ENCODE data around the gene TRIM41.

Gene TRIM41

GRCh38 chr5:181235689-181236366 lies 12.7 kb downstream of the TRIM41 start:
- intact Hi-C loops (cut with micrococcal nuclease), result no loop called here
- H3K4me3 Mint-ChIP-seq, result no peak overlapping the region
- peaks cover 100% of the 10 kb centered on the region for H3K36me3 Mint-ChIP-seq (ENCODE audit: low read depth)
- H3K4me1 Mint-ChIP-seq (ENCODE audit: low read depth), result peaks cover 19% of the 10 kb centered on the region
- H3K27ac Mint-ChIP-seq, result no peak overlapping the region
- no peaks in the 10 kb centered on the region for H3K9me3 Mint-ChIP-seq
- H3K27me3 Mint-ChIP-seq, result no peaks in the 10 kb centered on the region

- Mint-ChIP-seq H3K27me3 (no peaks in the 10 kb centered on the region), H3K4me1 (ENCODE audit: low read depth) (peaks cover 25% of the 10 kb centered on the region), H3K27ac (no peak overlapping the region), H3K9me3 (no peaks in the 10 kb centered on the region), H3K36me3 (ENCODE audit: low read depth) (peaks cover 100% of the 10 kb centered on the region), H3K4me3 (no peak overlapping the region)
- intact Hi-C loops (cut with micrococcal nuclease), result no loop called here
Measured at GRCh38 chr5:181236471-181236870, 13.4 kb downstream of the TRIM41 start.

GRCh38 chr5:181236954-181237641 lies 14.0 kb downstream of the TRIM41 start:
- Mint-ChIP-seq H3K27me3 (no peaks in the 10 kb centered on the region), H3K36me3 (ENCODE audit: low read depth) (peaks cover 100% of the 10 kb centered on the region), H3K27ac (no peak overlapping the region), H3K4me1 (ENCODE audit: low read depth) (peaks cover 31% of the 10 kb centered on the region), H3K9me3 (no peaks in the 10 kb centered on the region), H3K4me3 (no peak overlapping the region)
- intact Hi-C loops (cut with micrococcal nuclease), result no loop called here

- Mint-ChIP-seq H3K4me1 (ENCODE audit: low read depth) (peaks cover 39% of the 10 kb centered on the region), H3K36me3 (ENCODE audit: low read depth) (peaks cover 100% of the 10 kb centered on the region), H3K4me3 (no peak overlapping the region), H3K9me3 (no peaks in the 10 kb centered on the region), H3K27ac (no peak overlapping the region), H3K27me3 (no peaks in the 10 kb centered on the region)
- intact Hi-C loops (cut with micrococcal nuclease), result no loop called here
Measured at GRCh38 chr5:181237729-181238385, 14.8 kb downstream of the TRIM41 start.

GRCh38 chr5:181239062-181239663 lies 16.1 kb downstream of the TRIM41 start:
- intact Hi-C loops (cut with micrococcal nuclease), result no loop called here
- Mint-ChIP-seq H3K4me3 (no peak overlapping the region), H3K27me3 (no peaks in the 10 kb centered on the region), H3K27ac (no peak overlapping the region), H3K9me3 (no peaks in the 10 kb centered on the region), H3K36me3 (ENCODE audit: low read depth) (peaks cover 100% of the 10 kb centered on the region), H3K4me1 (ENCODE audit: low read depth) (peaks cover 32% of the 10 kb centered on the region)

- peaks cover 84% of the 10 kb centered on the region for H3K36me3 Mint-ChIP-seq (ENCODE audit: low read depth)
- no peaks in the 10 kb centered on the region for H3K9me3 Mint-ChIP-seq
- no peaks in the 10 kb centered on the region for H3K27me3 Mint-ChIP-seq
- intact Hi-C loops (cut with micrococcal nuclease), result loop anchor here (5.0 to 10.0 kb wide), 2 partner anchors 379 to 437 kb away; partner anchors contain the start of genes MGAT1 and ZFP62
- H3K4me1 Mint-ChIP-seq (ENCODE audit: low read depth), result peaks cover 48% of the 10 kb centered on the region
- H3K4me3 Mint-ChIP-seq, result peak overlapping the region; percentile 92
- peak overlapping the region; percentile 100 for H3K27ac Mint-ChIP-seq
Measured at GRCh38 chr5:181241393-181241975, 18.4 kb downstream of the TRIM41 start.

- Mint-ChIP-seq H3K36me3 (ENCODE audit: low read depth) (peaks cover 84% of the 10 kb centered on the region), H3K9me3 (no peaks in the 10 kb centered on the region), H3K27ac (peak overlapping the region; percentile 100), H3K4me1 (ENCODE audit: low read depth) (peaks cover 49% of the 10 kb centered on the region), H3K27me3 (no peaks in the 10 kb centered on the region), H3K4me3 (peak overlapping the region; percentile 92)
- intact Hi-C loops (cut with micrococcal nuclease), result loop anchor here (5.0 to 10.0 kb wide), 2 partner anchors 380 to 437 kb away; partner anchors contain the start of genes MGAT1 and ZFP62
Measured at GRCh38 chr5:181242031-181242451, 19.0 kb downstream of the TRIM41 start.

- Mint-ChIP-seq H3K4me1 (ENCODE audit: low read depth) (peaks cover 57% of the 10 kb centered on the region), H3K36me3 (ENCODE audit: low read depth) (peaks cover 84% of the 10 kb centered on the region)
Measured at GRCh38 chr5:181243018-181243563, 20.0 kb downstream of the TRIM41 start.

GRCh38 chr5:181243564-181244343 lies 20.7 kb downstream of the TRIM41 start, which contains the start of gene RACK1:
RACK1 (minus strand) TSS chr5:181243906; CDS start chr5:181243800, 106 bp downstream.
- no peaks in the 10 kb centered on the region for H3K27me3 Mint-ChIP-seq
- peaks cover 80% of the 10 kb centered on the region for H3K36me3 Mint-ChIP-seq (ENCODE audit: low read depth)
- H3K4me3 Mint-ChIP-seq, result peak within 1 kb of the TSS; percentile 96
- intact Hi-C loops (cut with micrococcal nuclease), result loop anchor here (1.0 to 10.0 kb wide), 4 partner anchors 20 to 439 kb away; partner anchors contain the start of genes MGAT1, TRIM41 and ZFP62
- H3K27ac Mint-ChIP-seq, result peak within 1 kb of the TSS; percentile 100
- peaks cover 59% of the 10 kb centered on the region for H3K4me1 Mint-ChIP-seq (ENCODE audit: low read depth)
- no peaks in the 10 kb centered on the region for H3K9me3 Mint-ChIP-seq

More at GRCh38 chr5:181243018-181243563, 20.0 kb downstream of the TRIM41 start:
- H3K4me3 Mint-ChIP-seq, result peak overlapping the region; percentile 92
- H3K27me3 Mint-ChIP-seq, result no peaks in the 10 kb centered on the region
- intact Hi-C loops (cut with micrococcal nuclease), result loop anchor here (5.0 to 10.0 kb wide), 2 partner anchors 381 to 438 kb away; partner anchors contain the start of genes MGAT1 and ZFP62
- H3K9me3 Mint-ChIP-seq, result no peaks in the 10 kb centered on the region
- H3K27ac Mint-ChIP-seq, result peak overlapping the region; percentile 100

DNA sequence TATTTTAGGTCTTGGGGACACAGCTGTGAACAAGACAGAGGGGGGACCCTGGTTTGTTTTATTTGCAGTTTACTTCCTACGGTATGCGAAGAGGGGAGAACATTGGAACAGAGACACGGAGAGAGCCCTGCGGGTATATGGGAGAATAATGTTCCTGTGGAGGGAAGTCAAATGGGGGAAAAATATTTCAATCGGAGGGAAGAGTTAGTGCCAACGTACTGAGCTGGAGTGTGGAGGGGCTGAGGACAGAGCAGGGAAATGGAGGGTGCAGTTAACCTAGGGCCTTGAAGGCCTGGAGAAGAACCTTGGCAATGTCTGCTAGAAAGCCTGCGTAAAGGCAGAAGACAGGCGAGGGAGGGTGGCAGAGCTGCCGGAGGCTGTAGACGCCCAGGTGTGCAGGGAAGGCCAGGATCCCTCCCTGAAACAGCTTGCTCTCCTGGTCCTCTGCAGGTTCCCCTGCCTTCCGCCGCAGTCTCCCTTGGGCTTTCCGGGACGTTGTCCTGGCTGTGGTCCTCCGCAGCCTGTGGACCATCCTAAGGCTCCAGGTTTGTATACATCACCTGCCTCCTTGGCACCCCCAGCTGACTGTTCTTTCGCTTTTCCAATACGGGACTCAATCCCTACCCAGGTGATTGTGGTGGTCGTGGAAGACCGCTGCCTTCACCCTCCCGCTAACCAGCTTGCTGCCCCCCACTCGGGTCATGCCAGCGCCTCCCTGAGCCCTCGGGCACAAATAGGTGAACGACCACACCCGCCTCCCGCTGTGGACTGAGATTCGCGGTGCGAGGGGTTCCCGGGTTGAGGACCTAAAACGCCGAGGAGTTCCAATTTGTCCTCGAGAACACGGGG lies 22.6 kb downstream of the TRIM41 start:
- Mint-ChIP-seq H3K4me3 (peak overlapping the region; percentile 96), H3K27ac (peak overlapping the region; percentile 100), H3K9me3 (no peaks in the 10 kb centered on the region), H3K4me1 (ENCODE audit: low read depth) (peaks cover 75% of the 10 kb centered on the region), H3K36me3 (ENCODE audit: low read depth) (peaks cover 80% of the 10 kb centered on the region), H3K27me3 (no peaks in the 10 kb centered on the region)
- intact Hi-C loops (cut with micrococcal nuclease), result loop anchor here (1.0 to 10.0 kb wide), 2 partner anchors 16 to 441 kb away; partner anchors contain the start of genes MGAT1 and TRIM52

DNA sequence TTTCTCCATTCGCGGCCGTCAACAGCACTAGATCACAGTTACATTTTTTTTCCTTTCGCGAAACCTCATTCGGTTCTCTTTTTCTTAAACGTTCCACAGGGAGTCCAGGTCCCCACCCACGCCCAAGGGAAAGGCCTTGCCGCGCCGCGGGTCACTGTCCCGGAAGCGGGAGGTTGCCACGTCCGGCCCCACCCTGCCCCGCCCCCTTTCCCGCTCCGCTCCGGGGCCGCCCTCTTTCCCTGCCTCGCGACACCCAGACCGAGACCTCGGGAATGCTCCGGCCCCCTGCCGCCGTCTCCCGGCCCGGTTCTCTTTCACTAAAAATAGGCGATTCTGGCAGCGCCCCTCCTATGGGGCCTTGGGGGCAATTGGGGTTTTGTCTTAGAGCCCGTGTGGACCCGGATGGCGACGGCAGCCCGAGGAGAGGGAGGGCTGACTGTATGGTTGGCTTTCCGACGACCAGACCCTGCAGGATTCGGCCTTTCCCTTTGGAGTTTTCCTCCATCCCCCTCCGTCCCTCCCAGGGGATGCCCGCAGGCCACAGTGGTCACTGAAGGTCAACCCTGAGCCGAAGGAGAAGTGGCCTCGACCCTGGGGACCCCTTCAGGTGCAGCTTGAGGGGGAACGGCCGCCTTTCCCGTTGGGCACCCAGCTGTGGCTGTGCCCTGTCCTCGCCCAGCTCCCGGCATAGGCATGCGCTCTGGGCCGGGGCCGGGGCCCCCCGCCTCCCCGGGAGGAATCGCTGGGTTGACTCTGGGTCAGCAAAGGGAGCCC lies 23.4 kb downstream of the TRIM41 start:
- Mint-ChIP-seq H3K4me3 (peak overlapping the region; percentile 96), H3K9me3 (no peaks in the 10 kb centered on the region), H3K36me3 (ENCODE audit: low read depth) (peaks cover 80% of the 10 kb centered on the region), H3K27me3 (no peaks in the 10 kb centered on the region), H3K4me1 (ENCODE audit: low read depth) (peaks cover 75% of the 10 kb centered on the region), H3K27ac (peak overlapping the region; percentile 100)
- intact Hi-C loops (cut with micrococcal nuclease), result loop anchor here (1.0 to 10.0 kb wide), 2 partner anchors 15 to 442 kb away; partner anchors contain the start of genes MGAT1 and TRIM52

All from dendritic cell treated with granulocyte-macrophage colony-stimulating factor and Interleukin-4, amounts not matched to agents 40 ng/mL and 50 ng/mL, for 4 days (primary cell).